SK-MEL-5 (cell line): ENCODE results near the gene DOHH. TPM values are rescaled to one million over a fixed set of nuclear protein-coding genes. Genes with fewer than 3 reads are reported as not detected.
"Not testable (repeated sequence)": the region's sequence is repeated elsewhere in the genome, so short reads cannot be mapped to it uniquely, and the experiment has no call there.

Experiments
- DNase-seq: peaks from one replicate; pipeline ENCODE4 v3.0.0-alpha.2; 2016; ENCODE audit warnings: low read depth, low spot score
- in situ Hi-C: cut with HindIII; loops from 2 replicates; pipeline ENCODE4 v1.10.0; 2016; ENCODE audit warnings: low sequenced_read_pairs, high pct_unique_total_duplicates, low pct_unique_long_range_greater_than_20kb
- total RNA-seq: library from RNA; depleted of rRNA; stranded (reverse); fragments of >200 nt; shearing (Covaris generic); gene quantifications from 2 replicates; pipeline ENCODE4 v1.2.3, GENCODE V29; 2014

Gene DOHH
- total RNA-seq, 1 experiment from 2014 or later, result 13.4 TPM

GRCh38 chr19:3536429-3537100 is 36.1 kb upstream of the DOHH start:
- peak; percentile 96 for DNase-seq
- in situ Hi-C loops, result no loop called here

- in situ Hi-C loops, result no loop called here
- peak; percentile 50 for DNase-seq
These were observed 35.5 kb upstream of the DOHH start for GRCh38 chr19:3535981-3536380.

DNA sequence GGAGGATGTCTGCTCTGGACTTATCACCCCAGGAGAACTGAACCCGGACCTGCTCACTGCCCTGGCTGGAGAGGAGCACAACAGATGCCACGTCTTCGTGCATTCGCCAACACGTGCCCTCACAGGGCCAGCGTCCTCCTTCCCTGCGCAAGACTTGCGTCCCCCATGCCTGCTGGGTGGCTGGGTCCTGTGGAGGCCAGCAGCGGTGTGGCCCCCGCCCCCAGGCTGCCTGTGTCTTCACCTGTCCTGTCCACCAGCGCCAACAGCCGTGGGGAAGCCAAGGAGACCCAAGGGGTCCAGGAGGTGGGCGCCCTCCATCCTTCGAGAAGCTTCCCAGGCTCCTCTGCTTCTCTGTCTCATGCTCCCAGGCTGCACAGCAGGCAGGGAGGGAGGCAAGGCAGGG is 35.1 kb upstream of the DOHH start:
- in situ Hi-C loops, result no loop called here

DNA sequence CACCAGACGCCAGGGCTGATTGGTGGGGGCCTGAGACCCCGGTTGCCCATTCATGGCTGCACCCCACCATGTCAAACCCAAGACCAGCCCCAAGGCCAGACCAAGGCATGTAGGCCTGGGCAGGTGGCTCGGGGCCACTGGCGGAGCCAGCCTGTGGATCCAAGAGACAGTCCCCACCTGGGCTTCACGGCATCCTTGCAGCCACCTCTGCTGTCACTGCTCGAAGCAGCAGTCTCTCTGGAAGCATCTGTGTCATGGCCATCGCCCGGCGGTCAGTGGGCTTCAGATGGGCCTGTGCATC is 34.7 kb upstream of the DOHH start:
- DNase-seq, result no peak
- in situ Hi-C loops, result no loop called here

More for the DNA sequence above, 35.1 kb upstream of the DOHH start:
- DNase-seq, result peak; percentile 40

DNA sequence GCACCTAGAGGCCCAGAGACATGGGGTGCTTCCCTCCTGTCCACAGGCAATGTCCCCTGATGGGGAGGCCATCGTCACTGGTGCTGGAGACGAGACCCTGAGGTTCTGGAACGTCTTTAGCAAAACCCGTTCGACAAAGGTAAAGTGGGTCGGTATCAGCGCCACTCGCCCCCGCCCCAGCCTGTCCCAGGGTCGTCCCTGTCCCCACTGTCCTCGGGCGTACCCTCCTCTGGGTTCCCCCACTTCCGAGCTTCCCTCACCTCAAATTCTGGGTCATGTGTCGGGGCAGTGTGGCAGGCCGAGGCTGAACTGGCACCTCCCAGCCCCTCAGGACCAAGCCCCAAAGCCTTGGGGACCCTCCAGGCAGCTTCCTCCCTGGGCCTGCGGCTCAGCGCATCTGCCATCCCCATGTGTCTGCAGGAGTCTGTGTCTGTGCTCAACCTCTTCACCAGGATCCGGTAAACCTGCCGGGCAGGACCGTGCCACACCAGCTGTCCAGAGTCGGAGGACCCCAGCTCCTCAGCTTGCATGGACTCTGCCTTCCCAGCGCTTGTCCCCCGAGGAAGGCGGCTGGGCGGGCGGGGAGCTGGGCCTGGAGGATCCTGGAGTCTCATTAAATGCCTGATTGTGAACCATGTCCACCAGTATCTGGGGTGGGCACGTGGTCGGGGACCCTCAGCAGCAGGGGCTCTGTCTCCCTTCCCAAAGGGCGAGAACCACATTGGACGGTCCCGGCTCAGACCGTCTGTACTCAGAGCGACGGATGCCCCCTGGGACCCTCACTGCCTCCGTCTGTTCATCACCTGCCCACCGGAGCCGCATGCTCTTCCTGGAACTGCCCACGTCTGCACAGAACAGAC is 34.1 kb upstream of the DOHH start:
- in situ Hi-C loops, result no loop called here
- no peak for DNase-seq

GRCh38 chr19:3533563-3534216 is 33.2 kb upstream of the DOHH start:
- DNase-seq, result no peak
- in situ Hi-C loops, result no loop called here

DNA sequence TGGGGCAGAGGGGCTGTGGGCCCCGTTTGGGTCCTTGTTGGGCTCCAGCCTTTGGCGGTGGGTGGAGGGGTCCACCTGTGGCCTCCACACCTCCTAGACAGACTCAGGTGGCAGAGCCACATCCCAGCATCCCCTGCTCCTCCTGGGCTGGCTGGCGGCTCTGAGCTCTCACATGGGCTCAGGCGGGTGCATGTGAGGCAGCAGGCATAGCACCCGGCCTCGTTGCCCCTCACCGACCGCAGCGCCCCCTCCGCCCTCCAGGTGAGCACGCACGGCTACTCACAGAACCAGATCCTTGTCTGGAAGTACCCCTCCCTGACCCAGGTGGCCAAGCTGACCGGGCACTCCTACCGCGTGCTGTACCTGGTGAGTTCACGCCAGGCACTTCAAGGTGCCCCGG is 32.6 kb upstream of the DOHH start:
- DNase-seq, result no peak
- in situ Hi-C loops, result no loop called here

- no peak for DNase-seq
- in situ Hi-C loops, result no loop called here
These were observed 31.8 kb upstream of the DOHH start for GRCh38 chr19:3532154-3532786.

GRCh38 chr19:3531716-3532115 is 31.2 kb upstream of the DOHH start:
- in situ Hi-C loops, result no loop called here
- no peak for DNase-seq

- no peak for DNase-seq
- in situ Hi-C loops, result no loop called here
These were observed 29.9 kb upstream of the DOHH start for GRCh38 chr19:3530389-3530788.

GRCh38 chr19:3529299-3529698 is 28.8 kb upstream of the DOHH start:
- DNase-seq, result not testable (repeated sequence)

DNA sequence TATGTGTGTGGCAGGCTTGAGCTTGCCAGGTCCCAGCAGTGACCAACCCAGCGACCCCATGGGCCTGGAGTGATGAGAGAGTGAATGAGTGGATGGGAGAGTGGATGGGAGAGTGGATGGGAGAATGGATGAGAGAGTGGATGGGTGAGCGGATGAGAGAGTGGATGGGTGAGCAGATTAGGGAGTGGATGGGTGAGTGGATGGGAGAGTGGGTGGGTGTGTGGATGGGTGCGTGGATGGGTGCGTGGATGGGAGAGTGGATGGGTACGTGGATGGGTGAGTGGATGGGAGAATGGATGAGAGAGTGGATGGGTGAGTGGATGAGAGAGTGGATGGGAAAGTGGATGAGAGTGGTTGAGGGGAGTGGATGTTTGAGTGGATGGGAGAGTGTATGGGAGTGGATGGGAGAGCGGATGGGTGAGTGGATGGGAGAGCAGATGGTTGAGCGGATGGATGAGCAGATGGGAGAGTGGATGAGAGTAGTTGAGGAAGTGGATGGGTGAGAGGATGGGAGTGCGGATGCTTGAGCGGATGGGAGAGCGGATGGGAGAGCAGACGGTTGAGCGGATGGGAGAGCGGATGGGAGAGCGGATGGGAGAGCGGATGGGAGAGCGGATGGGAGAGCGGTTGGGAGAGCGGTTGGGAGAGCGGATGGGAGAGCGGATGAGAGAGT is 28.2 kb upstream of the DOHH start:
- no peak for DNase-seq
- in situ Hi-C loops, result no loop called here

More at GRCh38 chr19:3529299-3529698, 28.8 kb upstream of the DOHH start:
- in situ Hi-C loops, result not testable (repeated sequence)

DNA sequence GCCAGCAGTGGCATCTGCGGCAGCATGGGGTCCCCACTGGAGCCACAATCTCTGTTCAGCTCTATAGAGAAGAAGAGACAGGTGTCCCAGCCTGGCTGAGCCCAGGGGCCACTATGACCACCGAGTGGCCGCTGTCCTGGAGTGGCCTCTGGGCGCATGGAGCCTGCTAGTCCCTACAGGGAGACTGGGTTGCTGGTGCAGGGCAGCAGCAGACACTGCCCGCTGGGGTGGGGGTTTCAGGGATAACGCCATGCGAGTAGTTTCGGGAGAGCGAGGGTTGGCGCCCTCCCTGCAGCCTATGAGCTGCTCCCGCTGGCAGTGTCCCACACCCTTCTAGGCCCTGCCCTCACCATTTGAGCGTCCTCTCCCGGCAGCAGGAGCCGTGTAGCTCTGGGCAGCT is 27.6 kb upstream of the DOHH start:
- no peak for DNase-seq
- in situ Hi-C loops, result no loop called here

DNA sequence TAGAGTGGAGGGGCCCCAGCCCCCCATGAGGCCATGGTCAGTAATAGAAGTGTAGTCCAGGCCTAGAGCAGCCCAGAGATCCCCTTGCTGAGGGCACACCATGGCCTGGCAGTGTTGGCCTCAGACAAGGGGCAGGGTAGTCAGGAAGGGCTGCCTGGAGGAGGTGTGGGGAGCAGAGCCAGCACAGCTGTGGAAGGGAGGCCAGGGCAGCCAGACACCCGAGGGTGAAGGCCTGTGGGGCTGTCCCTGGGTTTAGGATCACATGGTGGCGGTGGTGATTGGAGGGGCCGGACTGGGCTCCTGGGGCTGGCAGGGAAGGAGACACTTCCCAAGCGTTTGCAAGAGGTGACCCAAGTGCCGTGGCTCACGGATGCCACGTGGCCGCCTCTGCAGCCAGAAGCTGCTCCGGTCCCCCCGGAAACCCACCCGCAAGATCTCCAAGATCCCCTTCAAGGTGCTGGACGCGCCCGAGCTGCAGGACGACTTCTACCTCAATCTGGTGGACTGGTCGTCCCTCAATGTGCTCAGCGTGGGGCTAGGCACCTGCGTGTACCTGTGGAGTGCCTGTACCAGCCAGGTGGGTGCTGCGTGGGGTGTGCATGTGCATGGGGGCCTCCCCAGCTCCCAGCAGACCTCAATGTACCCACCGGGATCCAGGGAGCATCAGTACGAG is 26.9 kb upstream of the DOHH start:
- no peak for DNase-seq
- in situ Hi-C loops, result no loop called here

- no peak for DNase-seq
- in situ Hi-C loops, result no loop called here
These were observed 26.2 kb upstream of the DOHH start for GRCh38 chr19:3526507-3527237.

DNA sequence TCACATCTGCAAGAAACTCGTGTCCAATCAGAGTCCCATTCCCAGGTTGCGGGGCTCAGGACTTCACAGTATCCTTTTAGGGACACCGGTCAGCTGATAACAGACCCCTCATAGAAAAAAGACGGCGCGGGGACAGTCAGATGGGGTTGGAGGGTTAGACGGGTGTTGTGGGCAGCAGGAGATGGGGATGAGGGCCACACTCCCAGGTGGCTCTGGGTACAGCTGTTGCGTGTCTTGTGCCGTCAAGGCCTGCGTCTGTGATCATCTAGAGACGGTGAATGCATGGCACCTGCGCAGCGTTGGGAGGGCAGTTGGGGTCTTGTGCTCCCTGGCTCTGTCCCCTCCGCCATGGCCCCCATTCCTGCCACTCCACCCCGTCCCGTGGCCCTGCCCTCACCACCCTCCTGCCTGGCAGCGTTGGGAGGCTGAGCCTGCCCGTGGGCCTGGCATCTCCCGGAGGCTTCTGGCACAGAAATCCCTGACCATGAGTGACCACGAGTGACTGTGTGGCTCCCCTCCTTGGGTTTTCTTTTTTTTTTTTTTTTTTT is 24.5 kb upstream of the DOHH start:
- no peak for DNase-seq
- in situ Hi-C loops, result no loop called here
